ENCODE data around the gene COX20.

DNA sequence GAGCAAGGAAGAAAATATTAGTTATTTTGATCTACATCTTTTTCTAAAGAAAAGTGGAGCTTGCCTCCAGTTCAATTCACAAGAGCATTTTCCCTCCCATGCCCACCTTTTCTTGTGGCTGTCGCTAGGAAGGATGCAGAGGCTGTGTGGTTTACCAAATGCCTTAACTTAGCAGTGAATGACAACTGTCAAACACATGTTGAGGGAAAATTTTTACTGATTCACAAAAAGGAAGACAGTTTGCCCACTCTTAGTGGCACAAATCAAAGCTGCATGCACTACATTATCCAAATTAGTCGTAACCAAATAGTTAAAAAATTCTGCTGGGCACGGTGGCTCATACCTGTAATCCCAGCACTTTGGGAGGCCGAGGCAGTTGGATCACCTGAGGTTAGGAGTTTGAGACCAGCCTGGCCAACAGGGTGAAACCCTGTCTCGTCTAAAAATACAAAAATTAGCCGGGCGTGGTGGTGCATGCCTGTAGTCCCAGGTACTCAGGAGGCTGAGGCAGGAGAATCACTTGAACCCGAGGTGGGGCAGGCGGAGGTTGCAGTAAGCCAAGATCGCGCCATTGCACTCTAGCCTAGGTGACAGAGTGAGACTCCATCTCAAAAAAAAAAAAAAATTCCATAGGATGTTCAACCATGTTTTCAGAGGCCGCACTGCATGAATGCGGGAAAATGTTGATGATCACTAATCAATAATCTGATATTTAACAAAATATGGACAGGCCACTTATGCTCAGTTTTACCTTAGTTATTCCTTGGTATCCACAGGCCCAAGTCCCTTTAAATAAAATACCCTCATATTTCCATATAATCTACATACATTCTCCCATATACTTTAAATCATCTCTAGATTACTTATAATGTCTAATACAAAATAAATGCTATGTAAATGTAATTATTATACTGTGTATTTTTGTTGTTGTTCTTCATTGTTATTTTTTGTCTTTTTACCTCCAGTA lies 9.0 kb downstream of the COX20 start:
- TF ChIP-seq YY1 (IDR thresholded peaks at IDR 0.05; ENCODE audit: insufficient read depth, insufficient read length) (no peak), SUZ12 (IDR thresholded peaks at IDR 0.05; ENCODE audit: extremely low read depth, insufficient read depth, insufficient read length) (no peak)
